Immature natural killer cell (primary cell): ENCODE results near the gene ARPIN. TPM values are rescaled to one million over a fixed set of nuclear protein-coding genes. Genes with fewer than 3 reads are reported as not detected.

Source experiments
- DNase-seq, 3 donors: peaks; one replicate each; pipeline ENCODE4 v3.0.0; 2022; ENCODE audit warnings: mixed read lengths in 1 of 3
- H3K27ac Mint-ChIP-seq, 6 donors: one replicate each; pipeline ENCODE4 v1.8.0; 2020; ENCODE audit warnings: mixed read lengths in 6 of 6, mild to moderate bottlenecking in 5 of 6, inconsistent platforms in 4 of 6, moderate library complexity in 3 of 6
- H3K27me3 Mint-ChIP-seq, 3 donors: one replicate each; pipeline ENCODE4 v1.8.0; 2020 to 2021; ENCODE audit warnings: low read depth in 3 of 3, mild to moderate bottlenecking in 3 of 3, mixed read lengths in 3 of 3, moderate library complexity in 3 of 3, inconsistent platforms in 1 of 3
- H3K36me3 Mint-ChIP-seq, 3 donors: one replicate each; pipeline ENCODE4 v1.8.0; 2020; ENCODE audit warnings: mixed read lengths in 3 of 3, inconsistent platforms in 2 of 3, mild to moderate bottlenecking in 2 of 3
- H3K4me1 Mint-ChIP-seq, 2 donors: one replicate each; pipeline ENCODE4 v1.8.0; 2020; ENCODE audit warnings: inconsistent platforms in 2 of 2, mild to moderate bottlenecking in 2 of 2, mixed read lengths in 2 of 2, moderate library complexity in 1 of 2
- H3K4me3 Mint-ChIP-seq, 5 donors: one replicate each; pipeline ENCODE4 v1.8.0; 2020; ENCODE audit warnings: mild to moderate bottlenecking in 5 of 5, mixed read lengths in 5 of 5, inconsistent platforms in 3 of 5, moderate library complexity in 3 of 5
- H3K9me3 Mint-ChIP-seq, 6 donors: one replicate each; pipeline ENCODE4 v1.8.0; 2020; ENCODE audit warnings: mild to moderate bottlenecking in 6 of 6, mixed read lengths in 6 of 6, inconsistent platforms in 4 of 6, moderate library complexity in 3 of 6
- polyA plus RNA-seq, 3 donors: library from polyadenylated mRNA; unstranded; fragments of 300-500 nt; fragmentation: Illumina TruSeq; gene quantifications; one replicate each; pipeline ENCODE4 v1.2.3, GENCODE V29; 2021

The ARPIN gene
- polyA plus RNA-seq, 3 donors from 2014 or later: 0.23 TPM; not detected in 2

DNA sequence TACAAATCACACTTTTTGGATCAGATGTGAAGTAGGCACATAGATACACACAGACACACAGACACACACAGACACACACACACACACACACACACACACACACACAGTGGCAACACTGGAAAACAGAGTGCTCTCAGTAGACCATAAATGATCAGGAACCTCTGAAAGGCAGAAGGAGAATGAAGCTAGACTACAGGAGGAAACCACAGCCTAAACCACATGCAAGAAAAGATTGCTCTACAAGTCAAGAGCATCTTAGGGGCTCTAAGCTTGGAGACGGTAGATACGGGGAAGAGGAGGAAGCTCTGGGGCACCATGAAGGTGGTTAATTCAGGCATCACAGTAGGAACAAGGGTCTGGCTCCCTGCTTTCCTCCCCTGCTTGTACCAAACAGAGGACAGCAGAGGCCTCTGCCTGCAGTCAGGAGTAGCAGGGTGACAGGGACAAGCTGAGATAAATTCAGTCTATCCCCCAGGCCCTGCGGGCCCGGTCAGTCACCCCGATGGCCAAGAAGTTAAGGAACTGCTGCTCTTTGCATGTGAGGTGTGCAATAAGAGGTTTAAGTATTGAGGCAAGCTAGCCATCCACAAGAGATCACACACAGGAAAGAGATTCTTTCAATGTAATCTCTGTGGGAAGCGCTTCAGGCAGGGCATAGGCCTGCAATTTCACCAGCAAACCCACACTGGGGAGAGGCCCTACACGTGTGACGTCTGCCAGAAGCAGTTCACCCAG lies 23.5 kb upstream of the ARPIN start:
- Mint-ChIP-seq H3K4me1 (peaks cover 31 to 34% of the 10 kb centered on the region in 2 donors), H3K27ac (peak overlapping the region; percentile 94 to 97 (median 96)), H3K36me3 (no peaks in the 10 kb centered on the region), H3K4me3 (peak overlapping the region; percentile 40 to 76 (median 66)), H3K27me3 (peaks cover 7 to 17% (median 10%) of the 10 kb centered on the region in 3 donors), H3K9me3 (peaks cover 0 to 2% (median 0%) of the 10 kb centered on the region in 6 donors)
- peak; percentile 53 to 88 (median 83) for DNase-seq

GRCh38 chr15:89932880-89933279 lies 20.1 kb upstream of the ARPIN start:
- Mint-ChIP-seq H3K4me1 (peaks cover 26 to 28% of the 10 kb centered on the region in 2 donors), H3K27me3 (peaks cover 8 to 18% (median 10%) of the 10 kb centered on the region in 3 donors)

GRCh38 chr15:89928421-89928820 lies 15.7 kb upstream of the ARPIN start:
- peaks cover 0 to 4% (median 3%) of the 10 kb centered on the region in 3 donors for H3K27me3 Mint-ChIP-seq
- no peaks in the 10 kb centered on the region for H3K9me3 Mint-ChIP-seq
- no peaks in the 10 kb centered on the region for H3K36me3 Mint-ChIP-seq
- H3K4me1 Mint-ChIP-seq: no peaks in the 10 kb centered on the region
- no peak for DNase-seq
- H3K4me3 Mint-ChIP-seq: no peak overlapping the region
- no peak overlapping the region for H3K27ac Mint-ChIP-seq

More at GRCh38 chr15:89932880-89933279, 20.1 kb upstream of the ARPIN start:
- Mint-ChIP-seq H3K27ac (no peak overlapping the region), H3K4me3 (no peak overlapping the region), H3K9me3 (peaks cover 0 to under 1% (median 0%) of the 10 kb centered on the region in 6 donors), H3K36me3 (no peaks in the 10 kb centered on the region)
- no peak for DNase-seq

DNA sequence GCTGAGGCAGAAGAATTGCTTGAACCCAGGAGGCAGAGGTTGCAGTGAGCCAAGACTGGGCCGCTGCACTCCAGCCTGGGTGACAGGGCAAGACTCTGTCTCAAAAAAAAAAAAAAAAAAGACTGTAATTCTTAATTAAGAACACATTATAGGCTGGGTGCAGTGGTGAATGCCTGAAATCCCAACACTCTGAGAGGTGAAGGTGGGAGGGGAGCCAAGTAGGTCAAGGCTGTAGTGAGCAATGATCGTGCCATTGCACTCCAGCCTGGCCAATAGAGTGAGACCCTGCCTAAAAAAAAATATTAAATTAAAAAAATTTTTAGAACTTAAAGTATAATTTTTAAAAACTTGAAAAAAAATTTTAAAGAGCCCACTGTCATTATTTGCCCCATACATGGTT lies 13.4 kb upstream of the ARPIN start:
- peaks cover 0 to 2% (median 2%) of the 10 kb centered on the region in 3 donors for H3K27me3 Mint-ChIP-seq
- H3K27ac Mint-ChIP-seq: no peak overlapping the region
- H3K36me3 Mint-ChIP-seq: no peaks in the 10 kb centered on the region
- DNase-seq: no peak
- H3K4me3 Mint-ChIP-seq: no peak overlapping the region
- H3K4me1 Mint-ChIP-seq: no peaks in the 10 kb centered on the region
- H3K9me3 Mint-ChIP-seq: no peaks in the 10 kb centered on the region

GRCh38 chr15:89917442-89918101 lies 4.8 kb upstream of the ARPIN start:
- Mint-ChIP-seq H3K4me3 (no peak overlapping the region), H3K27me3 (peaks cover 3 to 19% (median 3%) of the 10 kb centered on the region in 3 donors), H3K27ac (no peak overlapping the region), H3K9me3 (no peaks in the 10 kb centered on the region), H3K4me1 (peaks cover 6 to 7% of the 10 kb centered on the region in 2 donors), H3K36me3 (no peaks in the 10 kb centered on the region)
- no peak for DNase-seq

DNA sequence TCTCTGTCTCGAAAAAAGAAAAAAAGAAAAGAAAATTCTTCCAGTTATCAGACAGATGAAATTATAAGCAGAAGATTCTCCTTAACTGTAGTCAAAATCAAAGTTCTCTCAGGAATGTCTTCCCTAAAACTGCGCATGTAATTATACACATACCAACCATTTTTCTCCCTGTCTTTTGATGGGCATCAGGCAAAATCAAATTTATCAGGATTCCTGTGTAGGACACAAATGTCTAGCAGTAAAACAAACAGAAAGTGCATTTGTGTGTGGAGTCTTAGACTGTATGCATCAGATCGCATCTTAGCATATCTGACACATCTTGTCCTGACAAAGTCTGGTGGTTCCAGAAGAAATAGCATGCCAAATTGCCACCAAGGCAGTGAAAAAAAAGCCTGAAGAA lies 3.9 kb upstream of the ARPIN start:
- Mint-ChIP-seq H3K27ac (no peak overlapping the region), H3K27me3 (peaks cover 4 to 23% (median 7%) of the 10 kb centered on the region in 3 donors), H3K4me1 (peaks cover 9 to 12% of the 10 kb centered on the region in 2 donors)

DNA sequence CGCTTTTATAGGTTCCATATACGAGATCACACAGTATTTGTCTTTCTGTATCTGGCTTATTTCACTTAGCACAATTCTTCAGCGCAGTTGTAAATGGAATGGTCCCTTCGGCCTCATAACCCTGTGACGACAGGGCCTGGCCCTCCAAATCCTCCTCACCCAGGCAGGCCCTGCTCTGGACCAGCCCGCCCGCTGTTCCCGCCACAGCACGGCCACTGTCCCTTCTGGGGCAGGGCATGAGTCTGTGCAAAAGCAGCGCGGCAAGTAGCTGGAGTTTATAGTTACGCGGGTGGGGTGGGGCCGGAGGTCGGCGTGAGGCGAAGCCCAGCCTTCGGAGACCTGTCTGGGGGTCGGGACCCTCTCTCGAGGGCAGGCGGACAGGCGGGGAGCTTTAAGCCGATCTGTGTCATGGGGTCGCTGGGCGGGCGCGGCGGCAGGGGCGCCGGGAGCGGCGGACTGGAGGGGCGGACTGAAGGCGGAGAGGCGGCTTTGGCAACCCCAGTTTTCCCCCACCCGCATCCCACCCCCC lies 543 bp downstream of the ARPIN start:
- no peak for DNase-seq
- H3K27me3 Mint-ChIP-seq: peaks cover 8 to 24% (median 10%) of the 10 kb centered on the region in 3 donors
- H3K4me1 Mint-ChIP-seq: peaks cover 9 to 17% of the 10 kb centered on the region in 2 donors
- no peaks in the 10 kb centered on the region for H3K9me3 Mint-ChIP-seq
- no peaks in the 10 kb centered on the region for H3K36me3 Mint-ChIP-seq
- H3K27ac Mint-ChIP-seq: no peak overlapping the region
- H3K4me3 Mint-ChIP-seq: peak overlapping the region; percentile 29 to 65 (median 47)

More for the DNA sequence above, 3.9 kb upstream of the ARPIN start:
- no peak overlapping the region for H3K4me3 Mint-ChIP-seq
- no peaks in the 10 kb centered on the region for H3K9me3 Mint-ChIP-seq
- H3K36me3 Mint-ChIP-seq: no peaks in the 10 kb centered on the region
- no peak for DNase-seq

DNA sequence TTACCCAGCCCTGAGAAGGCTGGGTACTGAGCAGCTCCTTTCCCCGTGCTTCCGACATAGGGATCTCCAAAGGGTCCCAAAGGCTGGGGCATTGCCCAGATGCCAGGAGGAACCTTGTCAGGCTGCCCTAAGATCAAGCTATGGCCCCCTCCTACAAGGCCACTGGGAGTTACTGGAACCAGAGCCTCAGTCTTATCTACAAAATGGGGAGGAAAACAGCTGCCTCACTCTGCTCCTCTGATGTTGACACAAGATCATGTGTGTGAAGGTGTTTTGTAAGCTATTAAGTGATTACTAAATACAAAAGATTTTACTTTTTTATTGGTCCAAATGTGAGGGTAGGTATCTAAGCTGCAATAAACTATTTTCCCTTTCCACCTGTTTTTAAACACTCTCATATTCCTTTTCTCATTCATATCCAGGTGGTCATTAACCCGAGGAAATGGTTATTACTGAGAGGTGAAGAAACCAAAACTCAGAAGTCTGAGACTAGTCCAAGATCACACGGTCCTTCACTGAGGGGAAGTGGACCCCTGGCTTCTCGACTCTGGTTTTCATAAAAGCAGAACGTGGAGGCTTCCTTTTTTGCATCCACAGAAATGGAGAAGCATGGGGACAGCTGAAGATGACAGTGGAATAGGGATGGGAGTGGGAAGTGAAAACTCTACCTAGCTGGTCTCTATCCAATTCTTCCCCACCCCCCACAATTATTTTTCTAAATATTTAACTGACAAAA lies 1.7 kb downstream of the ARPIN start:
- no peak for DNase-seq
- no peaks in the 10 kb centered on the region for H3K36me3 Mint-ChIP-seq
- no peaks in the 10 kb centered on the region for H3K9me3 Mint-ChIP-seq
- peak overlapping the region in 4 of 5 donors; percentile 33 to 65 (median 52) for H3K4me3 Mint-ChIP-seq
- H3K4me1 Mint-ChIP-seq: peaks cover 9 to 17% of the 10 kb centered on the region in 2 donors
- peaks cover 8 to 24% (median 10%) of the 10 kb centered on the region in 3 donors for H3K27me3 Mint-ChIP-seq
- H3K27ac Mint-ChIP-seq: no peak overlapping the region

GRCh38 chr15:89909611-89910010 lies 3.1 kb downstream of the ARPIN start:
- Mint-ChIP-seq H3K4me1 (peaks cover 9 to 17% of the 10 kb centered on the region in 2 donors), H3K27me3 (peaks cover 8 to 26% (median 10%) of the 10 kb centered on the region in 3 donors), H3K36me3 (no peaks in the 10 kb centered on the region), H3K27ac (no peak overlapping the region), H3K9me3 (no peaks in the 10 kb centered on the region), H3K4me3 (no peak overlapping the region)
- DNase-seq: no peak

DNA sequence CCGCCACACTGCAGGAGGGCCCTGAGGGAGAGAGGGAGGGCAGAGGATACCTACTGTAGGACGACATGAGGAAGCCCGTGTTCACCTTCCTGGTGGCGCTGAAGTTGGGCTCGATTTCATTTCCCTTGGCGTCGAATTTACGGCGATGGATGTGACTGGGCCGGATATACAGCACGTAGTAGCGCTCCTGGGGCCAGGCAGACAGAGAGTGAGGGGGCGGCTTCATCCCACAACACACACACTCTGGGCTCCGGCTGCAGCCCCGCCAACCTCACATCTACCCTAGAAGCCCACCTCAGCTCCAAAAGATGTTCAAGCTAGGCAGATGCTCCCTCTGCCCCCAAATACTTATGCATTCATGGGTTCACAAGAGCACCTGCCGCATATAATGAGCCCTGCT lies 4.5 kb downstream of the ARPIN start:
- no peaks in the 10 kb centered on the region for H3K36me3 Mint-ChIP-seq
- peaks cover 7 to 16% of the 10 kb centered on the region in 2 donors for H3K4me1 Mint-ChIP-seq
- no peak for DNase-seq
- H3K27me3 Mint-ChIP-seq: peaks cover 8 to 18% (median 8%) of the 10 kb centered on the region in 3 donors
- H3K4me3 Mint-ChIP-seq: no peak overlapping the region
- H3K9me3 Mint-ChIP-seq: no peaks in the 10 kb centered on the region
- H3K27ac Mint-ChIP-seq: no peak overlapping the region

- Mint-ChIP-seq H3K4me1 (peaks cover 3 to 11% of the 10 kb centered on the region in 2 donors), H3K4me3 (no peak overlapping the region)
Observed at GRCh38 chr15:89907289-89907688, 5.5 kb downstream of the ARPIN start.

GRCh38 chr15:89905846-89906378 lies 6.8 kb downstream of the ARPIN start:
- DNase-seq: no peak

More at GRCh38 chr15:89907289-89907688, 5.5 kb downstream of the ARPIN start:
- Mint-ChIP-seq H3K27ac (no peak overlapping the region), H3K9me3 (no peaks in the 10 kb centered on the region), H3K36me3 (no peaks in the 10 kb centered on the region), H3K27me3 (peaks cover 6 to 13% (median 7%) of the 10 kb centered on the region in 3 donors)
- no peak for DNase-seq

DNA sequence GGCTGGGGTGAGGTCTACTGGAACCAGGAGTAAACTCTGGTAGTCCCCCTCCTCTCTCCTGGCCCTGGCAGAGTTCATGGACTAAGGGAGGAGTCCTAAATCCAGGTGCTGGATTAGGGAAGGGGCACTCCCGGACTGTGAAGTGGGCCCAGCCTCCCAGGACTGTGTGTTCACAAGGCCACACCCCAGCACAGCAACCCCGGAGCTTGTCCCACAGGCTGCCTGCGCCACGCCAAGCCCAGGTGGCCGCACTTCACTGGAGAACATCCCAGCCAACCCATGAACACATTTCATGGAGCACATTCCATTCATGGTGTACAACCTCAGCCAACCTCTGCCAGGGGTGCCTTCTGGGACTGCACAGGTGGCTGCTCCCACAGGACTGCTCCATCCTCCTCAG lies 8.2 kb downstream of the ARPIN start:
- no peaks in the 10 kb centered on the region for H3K4me1 Mint-ChIP-seq

More at GRCh38 chr15:89905846-89906378, 6.8 kb downstream of the ARPIN start:
- Mint-ChIP-seq H3K4me1 (no peaks in the 10 kb centered on the region), H3K27me3 (peaks cover 2 to 8% (median 4%) of the 10 kb centered on the region in 3 donors), H3K4me3 (no peak overlapping the region), H3K36me3 (no peaks in the 10 kb centered on the region), H3K27ac (peak overlapping the region in 1 of 6 donors; percentile 26), H3K9me3 (no peaks in the 10 kb centered on the region)

More for the DNA sequence above, 8.2 kb downstream of the ARPIN start:
- no peak for DNase-seq
- H3K4me3 Mint-ChIP-seq: no peak overlapping the region
- no peaks in the 10 kb centered on the region for H3K9me3 Mint-ChIP-seq
- H3K27me3 Mint-ChIP-seq: peaks cover 1 to 8% (median 2%) of the 10 kb centered on the region in 3 donors
- H3K27ac Mint-ChIP-seq: no peak overlapping the region
- H3K36me3 Mint-ChIP-seq: no peaks in the 10 kb centered on the region
